ENCODE results near the gene GALNTL6. TPM values are rescaled to one million over a fixed set of nuclear protein-coding genes. Genes with fewer than 3 reads are reported as not detected.
A peak's percentile ranks its signal among the peaks of the same experiment; 100 is the strongest.

The GALNTL6 gene
- total RNA-seq, 1 experiment from 2014 or later, result not detected

- Histone ChIP-seq H3K9me3 (ENCODE audit: control insufficient read depth, low read depth, low read length) (no peaks in the 10 kb centered on the region), H3K79me1 (ENCODE audit: insufficient read depth, low read depth, low read length, poor library complexity, severe bottlenecking) (no peaks in the 10 kb centered on the region), H3K4me2 (ENCODE audit: insufficient read depth, insufficient read length, low read length) (no peak overlapping the region), H4K8ac (replicated peaks; ENCODE audit: insufficient read length, low read depth, low read length) (no peak overlapping the region), H3K23ac (ENCODE audit: insufficient read length, low read depth, low read length) (no peak overlapping the region), H4K5ac (ENCODE audit: insufficient read length, low read depth, low read length) (no peak overlapping the region), H3K79me2 (ENCODE audit: insufficient read depth, low read length) (no peaks in the 10 kb centered on the region), H2BK120ac (ENCODE audit: low read depth, low read length, poor library complexity, severe bottlenecking) (no peak overlapping the region), H2AFZ (ENCODE audit: low read length) (no peak overlapping the region), H3K27me3 (ENCODE audit: insufficient read depth, low read length) (no peaks in the 10 kb centered on the region), H3K9ac (ENCODE audit: extremely low read depth, insufficient read length, low read length) (no peak overlapping the region), H3K4me1 (ENCODE audit: insufficient read depth, low read length) (no peaks in the 10 kb centered on the region), H2BK15ac (ENCODE audit: low read depth, low read length) (no peak overlapping the region), H3K23me2 (ENCODE audit: insufficient read length, low read depth, low read length, poor library complexity, severe bottlenecking) (no peaks in the 10 kb centered on the region), H4K91ac (ENCODE audit: insufficient read length, low read depth, low read length) (no peak overlapping the region), H3K27ac (ENCODE audit: insufficient read length, low read depth, low read length) (no peak overlapping the region), H4K20me1 (ENCODE audit: control insufficient read depth, insufficient read depth, insufficient read length) (no peaks in the 10 kb centered on the region), H2AK5ac (ENCODE audit: insufficient read length, low read length) (no peak overlapping the region), H3K56ac (ENCODE audit: insufficient read length, low read depth, low read length) (no peak overlapping the region), H3K14ac (ENCODE audit: insufficient read depth, low read length) (no peak overlapping the region), H2BK5ac (ENCODE audit: insufficient read length, low read length) (no peak overlapping the region), H3K18ac (ENCODE audit: insufficient read length, low read depth, low read length) (no peak overlapping the region), H3K4ac (ENCODE audit: low read depth, low read length) (no peak overlapping the region), H3T11ph (ENCODE audit: low read length) (no peak overlapping the region), H2BK20ac (ENCODE audit: low read depth, low read length, poor library complexity, severe bottlenecking) (no peak overlapping the region), H2BK12ac (ENCODE audit: insufficient read length, low read depth, low read length) (no peak overlapping the region)
- Mint-ChIP-seq H3K36me3 (ENCODE audit: insufficient read depth in 1 of 3, low read depth in 3 of 3) (peaks cover 8 to 15% (median 8%) of the 10 kb centered on the region in 3 experiments), H3K4me1 (peaks cover 19 to 31% of the 10 kb centered on the region in 2 experiments), H3K27ac (peak overlapping the region in 1 of 3 experiments; percentile 46; a peak in 2 of 7 replicates), H3K9me3 (peaks cover 8% of the 10 kb centered on the region in 2 experiments), H3K4me3 (no peak overlapping the region), H3K27me3 (ENCODE audit: low read depth) (no peaks in the 10 kb centered on the region)
- WGBS (ENCODE audit: extremely low coverage, insufficient read length, low lambda C conversion rate), result no CpG with 5 or more reads among the region's 1 CpG
- no peak for DNase-seq
- TF ChIP-seq, protein P1, sequence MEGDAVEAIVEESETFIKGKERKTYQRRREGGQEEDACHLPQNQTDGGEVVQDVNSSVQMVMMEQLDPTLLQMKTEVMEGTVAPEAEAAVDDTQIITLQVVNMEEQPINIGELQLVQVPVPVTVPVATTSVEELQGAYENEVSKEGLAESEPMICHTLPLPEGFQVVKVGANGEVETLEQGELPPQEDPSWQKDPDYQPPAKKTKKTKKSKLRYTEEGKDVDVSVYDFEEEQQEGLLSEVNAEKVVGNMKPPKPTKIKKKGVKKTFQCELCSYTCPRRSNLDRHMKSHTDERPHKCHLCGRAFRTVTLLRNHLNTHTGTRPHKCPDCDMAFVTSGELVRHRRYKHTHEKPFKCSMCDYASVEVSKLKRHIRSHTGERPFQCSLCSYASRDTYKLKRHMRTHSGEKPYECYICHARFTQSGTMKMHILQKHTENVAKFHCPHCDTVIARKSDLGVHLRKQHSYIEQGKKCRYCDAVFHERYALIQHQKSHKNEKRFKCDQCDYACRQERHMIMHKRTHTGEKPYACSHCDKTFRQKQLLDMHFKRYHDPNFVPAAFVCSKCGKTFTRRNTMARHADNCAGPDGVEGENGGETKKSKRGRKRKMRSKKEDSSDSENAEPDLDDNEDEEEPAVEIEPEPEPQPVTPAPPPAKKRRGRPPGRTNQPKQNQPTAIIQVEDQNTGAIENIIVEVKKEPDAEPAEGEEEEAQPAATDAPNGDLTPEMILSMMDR (conservative IDR thresholded peaks at IDR 0.05), result no peak
Measured at GRCh38 chr4:171993247-171993646, 180.0 kb downstream of the GALNTL6 start.
